ENCODE data around the gene SPINT2.

Gene SPINT2

GRCh38 chr19:38267761-38268483, 3.5 kb downstream of the SPINT2 start:
- DNase-seq (ENCODE audit: low read depth): no peak

- no peak for DNase-seq (ENCODE audit: low read depth)
Measured at GRCh38 chr19:38268539-38268938, 4.2 kb downstream of the SPINT2 start.

- no peak for DNase-seq (ENCODE audit: low read depth)
Measured at GRCh38 chr19:38270587-38271167, 6.3 kb downstream of the SPINT2 start.

GRCh38 chr19:38273499-38273898, 9.1 kb downstream of the SPINT2 start:
- DNase-seq (ENCODE audit: low read depth): no peak

- no peak for DNase-seq (ENCODE audit: low read depth)
Measured at GRCh38 chr19:38274739-38275138, 10.4 kb downstream of the SPINT2 start.

- DNase-seq (ENCODE audit: low read depth): no peak
Measured at GRCh38 chr19:38276942-38277517, 12.7 kb downstream of the SPINT2 start.

GRCh38 chr19:38277549-38277948, 13.2 kb downstream of the SPINT2 start:
- no peak for DNase-seq (ENCODE audit: low read depth)

GRCh38 chr19:38277969-38278680, 13.8 kb downstream of the SPINT2 start:
- no peak for DNase-seq (ENCODE audit: low read depth)

- no peak for DNase-seq (ENCODE audit: low read depth)
Measured at GRCh38 chr19:38278751-38279150, 14.4 kb downstream of the SPINT2 start.

- no peak for DNase-seq (ENCODE audit: low read depth)
Measured at GRCh38 chr19:38280030-38280921, 15.9 kb downstream of the SPINT2 start.

GRCh38 chr19:38281811-38282566, 17.6 kb downstream of the SPINT2 start:
- DNase-seq (ENCODE audit: low read depth): no peak

- DNase-seq (ENCODE audit: low read depth): no peak
Measured at GRCh38 chr19:38283271-38283670, 18.9 kb downstream of the SPINT2 start.

GRCh38 chr19:38284422-38284821, 20.0 kb downstream of the SPINT2 start:
- DNase-seq (ENCODE audit: low read depth): no peak

GRCh38 chr19:38285567-38285966, 21.2 kb downstream of the SPINT2 start:
- DNase-seq (ENCODE audit: low read depth): no peak

GRCh38 chr19:38287604-38288003, 23.2 kb downstream of the SPINT2 start:
- DNase-seq (ENCODE audit: low read depth): no peak

- no peak for DNase-seq (ENCODE audit: low read depth)
Measured at GRCh38 chr19:38288123-38288855, 23.9 kb downstream of the SPINT2 start.

- no peak for DNase-seq (ENCODE audit: low read depth)
Measured at GRCh38 chr19:38289955-38290354, 25.6 kb downstream of the SPINT2 start.

- DNase-seq (ENCODE audit: low read depth): no peak
Measured at GRCh38 chr19:38290631-38291147, 26.3 kb downstream of the SPINT2 start.

- DNase-seq (ENCODE audit: low read depth): no peak
Measured at GRCh38 chr19:38291855-38292254, 27.5 kb downstream of the SPINT2 start.

- DNase-seq (ENCODE audit: low read depth): no peak
Measured at GRCh38 chr19:38293281-38293680, 28.9 kb downstream of the SPINT2 start.
